ENCODE results near the gene BLID. TPM values are rescaled to one million over a fixed set of nuclear protein-coding genes. Genes with fewer than 3 reads are reported as not detected.

BLID gene
- polyA plus RNA-seq, 6 donors from 2014 or later, result not detected

DNA sequence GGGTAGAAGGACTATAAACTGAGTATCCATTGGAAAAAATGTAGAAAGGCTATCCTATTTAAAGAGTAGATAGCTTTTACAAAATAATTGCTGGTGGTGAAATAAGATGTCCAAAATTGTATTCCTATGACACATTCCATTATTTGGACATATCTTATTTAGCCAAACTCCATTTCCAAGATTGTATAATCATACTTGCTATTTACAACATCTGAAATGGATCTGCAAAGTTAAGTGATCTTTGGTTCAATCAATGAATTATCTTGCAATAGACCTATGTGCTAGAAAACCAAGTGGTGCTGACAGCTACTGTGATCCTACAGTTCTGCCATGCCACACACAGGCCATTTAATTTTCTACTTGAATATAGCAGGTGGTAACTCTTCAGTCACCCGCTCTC lies 11.0 kb upstream of the BLID start:
- DNase-seq (no peak), ATAC-seq (ENCODE audit: low read depth in 2 of 2) (no peak)
- H3K36me3 Mint-ChIP-seq, result no peaks in the 10 kb centered on the region
- H3K9me3 Mint-ChIP-seq, result peaks cover 0 to 5% (median 0%) of the 10 kb centered on the region in 7 donors
- H3K27me3 Mint-ChIP-seq, result peaks cover 1 to 15% (median 5%) of the 10 kb centered on the region in 3 donors
- no peaks in the 10 kb centered on the region for H3K4me1 Mint-ChIP-seq
- no peak overlapping the region for H3K4me3 Mint-ChIP-seq
- no peak overlapping the region for H3K27ac Mint-ChIP-seq

DNA sequence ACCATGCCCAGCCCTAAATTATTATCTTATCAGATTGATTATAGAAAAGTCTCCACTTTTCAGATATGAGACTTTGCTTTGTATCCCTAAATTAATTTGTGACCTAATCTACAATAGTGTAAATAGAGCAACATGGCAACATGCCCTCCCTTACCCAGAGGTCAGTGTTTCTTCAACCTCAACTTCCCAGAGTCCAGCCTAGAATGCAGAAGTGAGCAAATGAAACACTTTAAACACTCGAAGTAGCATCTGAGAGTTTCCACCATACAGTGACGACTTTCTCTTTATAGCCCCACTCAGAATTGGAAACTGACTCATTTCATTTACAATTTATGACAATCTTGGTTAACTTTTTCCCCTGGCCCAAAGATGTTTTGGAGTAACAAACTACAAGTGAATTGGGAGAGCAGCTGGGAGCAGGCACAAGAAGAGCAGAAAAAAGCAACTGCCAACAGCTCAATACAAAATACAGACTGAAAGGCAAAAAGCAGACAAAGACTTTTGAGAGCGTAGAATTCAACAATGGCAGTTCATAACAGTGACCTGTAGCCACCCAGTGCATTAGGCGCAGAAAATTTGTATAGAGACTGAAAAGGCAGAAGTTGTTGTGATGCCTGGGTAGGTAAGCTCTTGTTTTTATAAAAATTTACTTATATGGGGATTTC lies 10.1 kb upstream of the BLID start:
- Mint-ChIP-seq H3K4me1 (no peaks in the 10 kb centered on the region), H3K4me3 (no peak overlapping the region), H3K9me3 (peaks cover 0 to 5% (median 0%) of the 10 kb centered on the region in 7 donors), H3K36me3 (no peaks in the 10 kb centered on the region), H3K27ac (no peak overlapping the region), H3K27me3 (peaks cover 0 to 15% (median 5%) of the 10 kb centered on the region in 3 donors)
- DNase-seq (no peak), ATAC-seq (ENCODE audit: low read depth in 2 of 2) (no peak)

DNA sequence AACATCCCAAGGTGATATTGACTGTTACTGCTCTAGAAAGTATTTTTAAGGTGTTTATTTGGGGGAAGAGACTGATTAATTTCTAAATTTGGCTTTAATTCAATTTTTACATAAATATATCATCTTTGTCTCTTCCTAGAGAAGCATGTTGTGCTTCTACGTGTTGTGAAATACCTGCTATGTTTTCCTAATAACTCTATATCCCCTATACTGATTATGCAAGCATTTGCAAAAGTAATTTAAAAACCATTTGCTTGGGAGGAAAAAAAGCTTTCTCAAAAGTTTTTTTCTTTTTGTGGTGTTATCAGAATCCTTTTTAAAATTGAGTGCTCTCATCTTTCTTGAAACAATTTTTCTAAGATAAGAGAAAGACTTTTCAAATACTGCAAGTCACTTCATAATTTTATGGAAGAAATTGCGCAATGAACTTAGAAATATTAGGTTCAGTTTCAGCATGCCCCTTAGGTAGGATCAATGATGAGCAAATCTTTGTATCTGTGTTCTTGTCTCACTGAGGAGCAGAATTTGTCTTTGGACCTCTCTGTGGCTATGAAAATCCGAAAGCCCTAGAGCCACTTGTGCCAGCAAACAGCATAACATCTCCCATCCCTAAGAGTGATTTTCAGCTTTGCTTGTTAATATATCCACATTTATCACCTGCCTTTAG lies 7.4 kb upstream of the BLID start:
- ATAC-seq (ENCODE audit: low read depth in 2 of 2) (no peak), DNase-seq (no peak)
- Mint-ChIP-seq H3K9me3 (peaks cover 0 to 5% (median 0%) of the 10 kb centered on the region in 7 donors), H3K4me1 (no peaks in the 10 kb centered on the region), H3K27ac (no peak overlapping the region), H3K4me3 (no peak overlapping the region), H3K36me3 (no peaks in the 10 kb centered on the region), H3K27me3 (peaks cover 0 to 13% (median 9%) of the 10 kb centered on the region in 3 donors)

DNA sequence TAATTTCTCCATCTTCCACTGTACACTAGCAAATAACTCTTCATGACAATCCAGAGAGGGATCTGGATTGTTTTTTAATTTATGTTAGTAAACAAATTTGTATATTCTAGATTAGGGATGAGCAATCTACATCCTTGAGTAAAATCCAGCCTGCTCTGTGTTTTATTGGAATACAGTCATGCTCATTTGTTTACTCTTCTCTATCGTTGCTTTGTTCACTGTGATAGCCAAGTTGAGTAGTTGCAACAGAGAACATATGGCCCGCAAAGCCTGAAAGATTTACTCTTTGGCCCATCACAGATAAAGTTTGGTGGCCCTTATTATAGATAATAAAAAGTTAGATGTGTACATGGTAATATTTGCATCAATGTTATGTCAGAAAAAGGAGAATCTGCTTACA lies 6.2 kb upstream of the BLID start:
- Mint-ChIP-seq H3K4me1 (no peaks in the 10 kb centered on the region), H3K27ac (no peak overlapping the region), H3K27me3 (peaks cover 0 to 13% (median 5%) of the 10 kb centered on the region in 3 donors), H3K36me3 (no peaks in the 10 kb centered on the region), H3K4me3 (no peak overlapping the region), H3K9me3 (no peaks in the 10 kb centered on the region)
- DNase-seq (no peak), ATAC-seq (ENCODE audit: low read depth in 2 of 2) (no peak)

DNA sequence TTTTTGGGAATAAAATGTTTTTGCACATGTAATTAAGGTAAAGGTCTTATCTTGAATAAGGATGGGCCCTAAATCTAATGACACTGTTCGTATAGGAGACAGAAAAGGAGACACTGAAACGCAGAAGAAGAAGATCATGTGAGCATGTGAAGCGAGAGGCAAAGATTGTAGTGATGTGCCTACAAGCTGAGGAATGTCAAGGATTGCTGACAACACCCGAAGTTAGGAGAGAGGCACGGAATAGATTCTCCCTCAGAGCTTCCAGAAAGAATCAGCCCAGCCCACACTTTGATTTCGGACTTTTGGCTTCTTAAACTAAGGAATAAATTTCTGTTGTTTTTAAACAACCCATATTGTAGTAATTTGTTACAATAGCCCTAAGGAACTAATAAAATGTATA lies 4.1 kb upstream of the BLID start:
- no peaks in the 10 kb centered on the region for H3K36me3 Mint-ChIP-seq
- DNase-seq (no peak), ATAC-seq (ENCODE audit: low read depth in 2 of 2) (no peak)
- no peak overlapping the region for H3K27ac Mint-ChIP-seq
- peaks cover 0 to 3% (median 0%) of the 10 kb centered on the region in 7 donors for H3K9me3 Mint-ChIP-seq
- no peak overlapping the region for H3K4me3 Mint-ChIP-seq
- no peaks in the 10 kb centered on the region for H3K4me1 Mint-ChIP-seq
- H3K27me3 Mint-ChIP-seq, result peaks cover 0 to 16% (median 12%) of the 10 kb centered on the region in 3 donors

DNA sequence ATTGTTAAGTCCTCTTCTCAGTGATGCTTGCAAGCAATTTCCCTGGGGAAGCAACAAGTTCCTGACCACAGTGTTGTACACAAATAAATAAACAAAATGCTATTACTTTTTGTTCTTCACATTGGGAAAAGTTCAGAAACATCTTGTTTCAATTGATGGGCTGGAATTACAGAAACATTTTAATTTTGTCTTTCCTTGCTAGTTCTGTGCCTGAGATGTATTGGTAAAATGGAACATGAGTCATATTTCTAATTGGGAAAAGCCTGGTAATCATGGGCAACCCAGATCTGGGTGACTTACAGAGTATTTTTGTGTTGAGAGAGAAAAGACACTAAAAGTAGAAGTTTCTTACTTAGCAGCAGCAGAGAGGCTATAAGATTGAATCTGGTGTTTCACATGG lies 576 bp upstream of the BLID start:
- Mint-ChIP-seq H3K27ac (no peak overlapping the region), H3K4me1 (no peaks in the 10 kb centered on the region)
- no peak for DNase-seq

DNA sequence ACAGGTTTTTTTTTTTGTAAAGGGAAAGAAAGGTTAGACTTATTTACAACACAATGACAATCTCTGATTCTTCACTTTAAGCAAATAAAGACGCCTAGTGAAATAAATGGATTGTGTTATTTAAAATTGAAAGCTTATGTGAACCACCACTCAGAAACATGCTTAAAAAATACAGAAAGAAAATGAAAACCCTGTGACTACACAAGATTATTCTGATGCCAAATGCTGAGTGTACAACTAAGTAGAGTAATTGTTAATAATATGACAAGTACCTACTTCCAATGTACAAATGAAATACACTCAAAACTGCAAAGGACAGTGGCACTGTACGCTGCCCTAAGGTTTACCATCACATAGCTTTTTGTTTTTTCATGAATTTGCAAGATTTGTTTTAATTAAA lies 1.0 kb downstream of the BLID start:
- DNase-seq (no peak), ATAC-seq (ENCODE audit: low read depth in 2 of 2) (no peak)
- Mint-ChIP-seq H3K27me3 (peaks cover 2 to 15% (median 9%) of the 10 kb centered on the region in 3 donors), H3K4me3 (no peak overlapping the region), H3K36me3 (no peaks in the 10 kb centered on the region), H3K9me3 (peaks cover 0 to 3% (median 0%) of the 10 kb centered on the region in 7 donors), H3K27ac (no peak overlapping the region), H3K4me1 (no peaks in the 10 kb centered on the region)

More for the DNA sequence above, 576 bp upstream of the BLID start:
- no peaks in the 10 kb centered on the region for H3K36me3 Mint-ChIP-seq
- H3K27me3 Mint-ChIP-seq, result peaks cover 0 to 19% (median 7%) of the 10 kb centered on the region in 3 donors
- H3K4me3 Mint-ChIP-seq, result no peak overlapping the region
- no peak for ATAC-seq (ENCODE audit: low read depth in 2 of 2)
- H3K9me3 Mint-ChIP-seq, result peaks cover 0 to 3% (median 0%) of the 10 kb centered on the region in 7 donors

DNA sequence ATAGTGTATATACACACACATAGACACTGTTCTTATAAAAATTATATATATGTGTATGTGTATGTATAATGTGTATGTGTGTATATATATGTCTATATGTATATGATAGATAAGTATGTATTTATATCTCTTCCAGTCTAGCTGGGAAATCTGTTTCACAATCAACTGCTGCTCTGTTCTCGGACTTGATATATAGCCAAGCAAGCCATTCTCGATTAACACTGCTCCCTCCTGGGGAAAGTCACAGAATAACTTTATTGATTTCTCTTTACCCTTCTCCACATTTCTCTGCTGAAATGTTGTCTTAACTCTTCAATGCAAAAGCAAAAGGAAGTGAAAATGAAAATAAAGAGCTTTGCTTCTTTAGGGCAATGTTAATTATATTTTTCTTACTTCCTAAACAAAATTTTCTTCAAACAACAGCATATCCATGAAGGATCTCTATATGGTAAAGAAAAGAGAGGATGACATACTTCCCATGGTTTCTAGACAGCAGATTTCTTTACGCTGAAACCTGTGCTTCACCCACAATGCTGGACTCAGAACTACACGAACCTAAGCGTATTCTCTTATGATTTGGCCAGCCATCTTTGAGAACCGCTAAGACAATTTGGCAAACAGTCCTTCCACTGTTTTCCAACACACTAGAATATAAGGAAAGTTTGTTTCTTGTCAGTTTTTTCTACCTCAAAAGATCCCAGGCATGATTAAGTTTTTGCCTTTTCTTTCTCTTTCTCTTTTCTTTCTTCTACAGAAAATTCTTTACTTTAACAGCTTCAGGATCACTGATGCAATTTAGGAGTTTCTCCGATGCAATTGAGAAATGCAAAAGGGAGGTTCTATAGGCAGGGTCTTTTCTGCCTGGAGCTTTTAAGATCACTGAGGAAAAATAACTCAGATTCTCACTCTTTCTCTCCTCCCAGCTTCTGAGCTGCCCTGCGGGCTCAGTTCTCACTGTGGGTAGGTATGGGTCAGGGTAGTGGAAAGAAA lies 1.9 kb downstream of the BLID start:
- Mint-ChIP-seq H3K36me3 (no peaks in the 10 kb centered on the region), H3K27ac (no peak overlapping the region), H3K9me3 (peaks cover 0 to 3% (median 0%) of the 10 kb centered on the region in 7 donors), H3K4me1 (no peaks in the 10 kb centered on the region), H3K27me3 (peaks cover 8 to 15% (median 12%) of the 10 kb centered on the region in 3 donors), H3K4me3 (no peak overlapping the region)
- DNase-seq (no peak), ATAC-seq (ENCODE audit: low read depth in 2 of 2) (no peak)

DNA sequence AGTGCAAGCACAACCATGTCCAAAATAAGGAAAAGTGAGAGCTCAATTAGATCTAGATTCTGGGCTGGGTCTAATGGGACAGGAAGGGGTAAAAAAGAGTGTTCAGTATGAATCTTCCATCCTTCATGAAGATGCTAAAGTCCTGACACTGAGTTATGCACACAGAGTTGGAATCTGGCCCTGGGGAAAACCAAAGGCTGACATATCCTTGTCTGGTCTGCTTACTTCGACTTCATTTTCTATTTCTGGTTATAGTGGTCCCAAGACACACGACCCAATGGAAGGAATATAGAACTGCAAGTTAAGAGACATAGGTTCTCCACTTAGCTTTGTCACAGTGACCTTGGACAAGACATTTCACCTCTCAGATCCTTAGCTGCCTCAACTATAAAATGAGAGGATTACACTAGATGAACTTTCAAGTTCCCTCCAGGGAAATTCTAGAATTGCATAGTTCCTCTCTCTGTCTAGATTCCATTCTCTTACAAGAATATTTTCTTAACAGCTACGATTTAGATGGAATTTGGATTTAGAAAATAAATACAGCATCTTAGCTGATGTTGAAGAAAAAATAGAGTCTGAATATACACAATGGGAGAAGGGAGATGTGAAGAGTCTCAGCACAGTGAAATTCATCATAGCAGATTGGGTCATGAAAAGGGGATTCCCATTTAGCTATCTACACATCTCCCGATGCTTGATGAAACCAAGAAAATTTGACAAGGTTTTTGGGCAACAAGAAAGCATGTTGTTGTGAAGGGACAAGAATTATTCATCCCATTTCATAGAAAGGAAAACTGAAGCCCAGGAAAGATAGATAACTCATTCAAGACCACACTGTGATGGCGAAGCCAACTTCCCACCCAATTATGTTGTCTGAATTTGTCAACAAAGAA lies 3.3 kb downstream of the BLID start:
- Mint-ChIP-seq H3K4me3 (no peak overlapping the region), H3K36me3 (no peaks in the 10 kb centered on the region), H3K27ac (no peak overlapping the region), H3K4me1 (no peaks in the 10 kb centered on the region), H3K9me3 (peaks cover 0 to 7% (median 3%) of the 10 kb centered on the region in 7 donors), H3K27me3 (peaks cover 8 to 20% (median 12%) of the 10 kb centered on the region in 3 donors)
- DNase-seq, result no peak
- no peak for ATAC-seq (ENCODE audit: low read depth in 2 of 2)

DNA sequence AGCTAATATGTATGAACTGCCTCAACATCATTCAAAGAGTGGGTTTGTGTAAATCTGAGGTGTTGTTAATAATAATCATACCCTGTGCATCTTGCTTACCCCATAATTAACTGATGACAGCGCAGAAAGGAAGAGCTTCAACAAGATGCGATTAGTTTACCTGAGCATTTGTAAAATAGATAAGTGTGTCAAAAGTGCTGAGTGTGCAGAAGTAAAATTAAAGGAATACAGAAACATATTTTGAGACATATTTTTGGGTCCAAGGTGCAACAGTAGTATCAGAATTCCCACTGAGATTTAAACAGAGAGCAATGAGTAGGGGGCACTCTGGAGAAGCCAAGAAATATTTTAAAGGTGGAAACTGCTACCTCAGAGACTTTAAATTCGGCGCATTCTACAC lies 6.1 kb downstream of the BLID start:
- H3K9me3 Mint-ChIP-seq, result peaks cover 0 to 10% (median 0%) of the 10 kb centered on the region in 7 donors
- no peaks in the 10 kb centered on the region for H3K4me1 Mint-ChIP-seq
- no peak overlapping the region for H3K27ac Mint-ChIP-seq
- H3K4me3 Mint-ChIP-seq, result no peak overlapping the region
- DNase-seq (no peak), ATAC-seq (ENCODE audit: low read depth in 2 of 2) (no peak)
- no peaks in the 10 kb centered on the region for H3K36me3 Mint-ChIP-seq
- peaks cover 13 to 30% (median 19%) of the 10 kb centered on the region in 3 donors for H3K27me3 Mint-ChIP-seq

DNA sequence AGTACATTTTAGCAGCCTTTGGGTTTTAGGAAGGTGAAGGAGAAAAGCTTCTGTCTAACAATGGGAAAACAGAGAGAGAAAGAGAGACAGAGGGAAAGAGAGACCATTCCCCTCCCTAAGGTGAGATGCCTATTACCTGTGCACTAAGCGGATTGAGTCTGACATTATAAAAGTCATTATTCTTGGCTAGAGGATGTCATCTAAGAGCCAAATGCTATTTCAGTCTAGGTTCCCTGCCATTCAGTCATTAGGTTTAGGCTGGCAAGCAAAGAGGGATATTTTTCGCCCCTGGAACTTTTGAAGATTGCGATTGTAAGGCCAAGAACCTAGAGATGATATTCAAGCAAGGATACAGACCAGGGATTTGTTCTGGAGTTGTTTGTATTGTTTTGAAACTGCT lies 7.2 kb downstream of the BLID start:
- ATAC-seq (ENCODE audit: low read depth in 2 of 2), result no peak
- Mint-ChIP-seq H3K4me1 (no peaks in the 10 kb centered on the region), H3K4me3 (no peak overlapping the region), H3K9me3 (peaks cover 0 to 10% (median 0%) of the 10 kb centered on the region in 7 donors), H3K27me3 (peaks cover 23 to 36% (median 29%) of the 10 kb centered on the region in 3 donors), H3K36me3 (no peaks in the 10 kb centered on the region), H3K27ac (no peak overlapping the region)
- no peak for DNase-seq

DNA sequence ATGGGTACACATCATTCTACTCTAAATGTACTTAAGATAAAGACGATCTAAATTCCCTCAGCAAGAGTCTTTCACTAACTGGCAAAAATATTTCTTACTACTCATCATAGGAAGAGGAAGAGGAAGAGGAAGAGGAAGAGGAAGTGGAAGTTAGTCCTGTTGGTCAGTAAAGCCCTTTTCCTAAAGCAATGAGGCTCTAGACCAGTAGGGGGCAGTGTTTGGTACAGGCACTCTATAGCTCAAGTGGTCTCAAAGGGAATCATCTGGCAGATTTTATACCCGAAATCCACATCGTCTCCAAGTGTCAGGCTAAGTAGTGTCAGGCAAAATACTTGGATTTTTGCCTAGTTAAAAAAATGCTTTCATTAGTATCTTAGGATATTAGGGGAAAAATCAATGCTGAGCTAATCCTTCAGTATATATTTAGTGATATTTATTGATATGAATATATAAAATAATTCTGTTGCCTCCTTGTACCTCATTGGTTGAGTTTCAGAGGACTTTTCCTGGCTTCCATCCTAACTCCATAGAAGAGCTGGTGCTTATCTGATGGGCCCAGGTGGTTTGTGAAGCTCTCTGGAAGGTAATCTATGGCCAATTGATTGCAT lies 7.7 kb downstream of the BLID start:
- Mint-ChIP-seq H3K4me1 (no peaks in the 10 kb centered on the region), H3K4me3 (no peak overlapping the region), H3K27me3 (peaks cover 23 to 36% (median 29%) of the 10 kb centered on the region in 3 donors), H3K27ac (no peak overlapping the region), H3K9me3 (peaks cover 0 to 10% (median 0%) of the 10 kb centered on the region in 7 donors), H3K36me3 (no peaks in the 10 kb centered on the region)
- DNase-seq, result no peak
- ATAC-seq (ENCODE audit: low read depth in 2 of 2), result no peak
